Keratinocyte (primary cell): ENCODE results near the gene FBXO41. TPM values are rescaled to one million over a fixed set of nuclear protein-coding genes. Genes with fewer than 3 reads are reported as not detected.
"Not testable (repeated sequence)": the region's sequence is repeated elsewhere in the genome, so short reads cannot be mapped to it uniquely, and the experiment has no call there.

Experiments
- DNase-seq: peaks from one replicate; pipeline ENCODE4 v3.0.0-alpha.2; 2011; ENCODE audit warnings: low read depth, missing footprints, low spot score
- FAIRE-seq: peaks from 2 replicates; lab custom pipeline; 2011; peaks lifted over from hg19 to GRCh38; lab: Jason Lieb, UNC
- H2AFZ ChIP-seq: 2 replicates; pipeline ENCODE4 v1.6.0; 2012; ENCODE audit warnings: low read length, control low read depth, inconsistent platforms; ENCODE audit not compliant: control insufficient read depth
- H3K27ac ChIP-seq: 2 replicates; pipeline ENCODE4 v1.5.1; 2011; ENCODE audit warnings: low read length; ENCODE audit not compliant: control insufficient read depth, insufficient read depth
- H3K27me3 ChIP-seq: 3 replicates; pipeline ENCODE4 v1.6.0; 2011; ENCODE audit warnings: low read length; ENCODE audit not compliant: control insufficient read depth, insufficient read depth; ENCODE audit errors: extremely low read depth
- H3K36me3 ChIP-seq, 2 experiments: 2 replicates in 1 of 2; 3 replicates in 1 of 2; pipeline ENCODE4 v1.5.1; 2011; ENCODE audit warnings: low read length in 2 of 2, mild to moderate bottlenecking in 1 of 2; ENCODE audit not compliant: control insufficient read depth in 2 of 2, insufficient read depth in 2 of 2; ENCODE audit errors: extremely low read depth in 1 of 2
- H3K4me1 ChIP-seq: 3 replicates; pipeline ENCODE4 v1.5.1; 2011; ENCODE audit warnings: low read length; ENCODE audit not compliant: control insufficient read depth, insufficient read depth; ENCODE audit errors: extremely low read depth
- H3K4me2 ChIP-seq: 3 replicates; pipeline ENCODE4 v1.6.0; 2011; ENCODE audit warnings: low read depth, low read length; ENCODE audit not compliant: control insufficient read depth, insufficient read depth; ENCODE audit errors: extremely low read depth
- H3K4me3 ChIP-seq, 3 experiments: fragments of 200-600 bp in 1 of 3; sonication (generic) in 1 of 3; 2 replicates in 2 of 3; 3 replicates in 1 of 3; pipeline ENCODE4 v1.5.1; 2011 to 2016; ENCODE audit warnings: low read length in 3 of 3, mild to moderate bottlenecking in 3 of 3, control low read depth in 2 of 3, inconsistent platforms in 1 of 3, low read depth in 1 of 3, mixed read lengths in 1 of 3, mixed run types in 1 of 3, moderate library complexity in 1 of 3; ENCODE audit not compliant: control insufficient read depth in 2 of 3, insufficient read depth in 2 of 3; ENCODE audit errors: extremely low read depth in 1 of 3
- H3K79me2 ChIP-seq: 2 replicates; pipeline ENCODE4 v1.6.0; 2012; ENCODE audit warnings: low read length; ENCODE audit not compliant: control insufficient read depth, insufficient read depth
- H3K9ac ChIP-seq: 3 replicates; pipeline ENCODE4 v1.6.0; 2011; ENCODE audit warnings: low read length; ENCODE audit not compliant: control insufficient read depth, insufficient read depth; ENCODE audit errors: extremely low read depth
- H3K9me1 ChIP-seq: 3 replicates; pipeline ENCODE4 v1.6.0; 2011; ENCODE audit warnings: low read length; ENCODE audit not compliant: control insufficient read depth, insufficient read depth; ENCODE audit errors: extremely low read depth
- H3K9me3 ChIP-seq: 2 replicates; pipeline ENCODE4 v1.5.1; 2012; ENCODE audit warnings: low read depth, low read length; ENCODE audit not compliant: control insufficient read depth
- H4K20me1 ChIP-seq: 3 replicates; pipeline ENCODE4 v1.6.0; 2011; ENCODE audit warnings: low read length; ENCODE audit not compliant: control insufficient read depth, insufficient read depth; ENCODE audit errors: extremely low read depth
- CTCF ChIP-seq, 3 experiments: IDR thresholded peaks in 1 of 3; conservative IDR thresholded peaks in 1 of 3; optimal IDR thresholded peaks in 1 of 3; 2 replicates in 2 of 3; 3 replicates in 1 of 3; pipeline versions ENCODE3 to v1.5.1; 2011; ENCODE audit warnings: low read length in 3 of 3, mild to moderate bottlenecking in 3 of 3, moderate library complexity in 2 of 3, control low read depth in 1 of 3, inconsistent platforms in 1 of 3; ENCODE audit not compliant: insufficient read depth in 2 of 3; ENCODE audit errors: extremely low read depth in 1 of 3
- EZH2 ChIP-seq: IDR thresholded peaks from one replicate; pipeline ENCODE4 v1.6.1; 2012; ENCODE audit warnings: inconsistent platforms, mild to moderate bottlenecking, low read length, moderate library complexity
- dilution Hi-C: fragments of 300-500 bp; cut with MboI; formaldehyde crosslinking; loops from one replicate; pipeline ENCODE4 v1.7.0; 2020; ENCODE audit warnings: low sequenced_read_pairs; ENCODE audit not compliant: extremely low pct_ligation_motif_present
- polyA plus RNA-seq, 5 experiments: library from polyadenylated mRNA; depleted of rRNA in 3 of 5; stranded (reverse) in 3 of 5; stranded (forward) in 1 of 5; unstranded in 1 of 5; fragments of >200 nt; gene quantifications; 1 replicate in 1 of 5; 2 replicates in 3 of 5; 3 replicates in 1 of 5; pipeline versions ENCODE4 v1.2.1 to v1.2.3, GENCODE V29; 2011 to 2012; ENCODE audit warnings: missing spikeins in 2 of 5, low read depth in 1 of 5, low replicate concordance in 1 of 5

FBXO41 gene
- polyA plus RNA-seq, 1 donor (not counting 4 experiments of a cell fraction or from before 2014, with no cell fraction given) = 4.1 TPM

- no peaks in the 10 kb centered on the region for H3K9me1 ChIP-seq
- H3K36me3 ChIP-seq = peaks cover 0 to 6% of the 10 kb centered on the region in 2 experiments
- no peaks in the 10 kb centered on the region for H3K9me3 ChIP-seq
- H4K20me1 ChIP-seq = no peaks in the 10 kb centered on the region
- FAIRE-seq (no peak), DNase-seq (no peak)
- no peaks in the 10 kb centered on the region for H3K27me3 ChIP-seq
- no peak overlapping the region for H3K4me3 ChIP-seq
- no peaks in the 10 kb centered on the region for H3K79me2 ChIP-seq
- H3K27ac ChIP-seq = no peak overlapping the region
- no peak overlapping the region for H3K9ac ChIP-seq
- dilution Hi-C loops = no loop called here
- no peak overlapping the region for H2AFZ ChIP-seq
- TF ChIP-seq CTCF (optimal IDR thresholded peaks at IDR 0.05 in 1 of 3, IDR thresholded peaks at IDR 0.05 in 1 of 3, conservative IDR thresholded peaks at IDR 0.05 in 1 of 3; ENCODE audit: extremely low read depth in 1 of 3, insufficient read depth in 2 of 3, low read length in 3 of 3) (no peak), EZH2 (no peak)
- H3K4me1 ChIP-seq = peaks cover 4% of the 10 kb centered on the region
- H3K4me2 ChIP-seq = no peak overlapping the region
Measured at GRCh38 chr2:73264332-73264606, 20.0 kb downstream of the FBXO41 start.

GRCh38 chr2:73263540-73264331, 20.5 kb downstream of the FBXO41 start:
- H4K20me1 ChIP-seq = no peaks in the 10 kb centered on the region
- DNase-seq = no peak
- no peak overlapping the region for H3K9ac ChIP-seq
- peaks cover 0 to 6% of the 10 kb centered on the region in 2 experiments for H3K36me3 ChIP-seq
- H3K4me3 ChIP-seq = no peak overlapping the region
- peaks cover 4% of the 10 kb centered on the region for H3K4me1 ChIP-seq
- no peak overlapping the region for H2AFZ ChIP-seq
- H3K9me3 ChIP-seq = no peaks in the 10 kb centered on the region
- no peaks in the 10 kb centered on the region for H3K79me2 ChIP-seq
- H3K27ac ChIP-seq = no peak overlapping the region
- no peak for FAIRE-seq
- TF ChIP-seq EZH2 (no peak), CTCF (optimal IDR thresholded peaks at IDR 0.05 in 1 of 3, IDR thresholded peaks at IDR 0.05 in 1 of 3, conservative IDR thresholded peaks at IDR 0.05 in 1 of 3; ENCODE audit: extremely low read depth in 1 of 3, insufficient read depth in 2 of 3, low read length in 3 of 3) (no peak)
- H3K9me1 ChIP-seq = no peaks in the 10 kb centered on the region
- no peak overlapping the region for H3K4me2 ChIP-seq
- no peaks in the 10 kb centered on the region for H3K27me3 ChIP-seq
- dilution Hi-C loops = no loop called here

GRCh38 chr2:73262691-73263429, 21.4 kb downstream of the FBXO41 start:
- H3K27ac ChIP-seq, H3K36me3 ChIP-seq, FAIRE-seq, H3K4me3 ChIP-seq, H3K27me3 ChIP-seq, H3K4me1 ChIP-seq, H2AFZ ChIP-seq, dilution Hi-C loops, H3K9me1 ChIP-seq, H3K9ac ChIP-seq, H3K79me2 ChIP-seq, H4K20me1 ChIP-seq, H3K9me3 ChIP-seq, DNase-seq, H3K4me2 ChIP-seq: not testable (repeated sequence)
